PC-3 (cell line): ENCODE results near the gene CRPPA. TPM values are rescaled to one million over a fixed set of nuclear protein-coding genes. Genes with fewer than 3 reads are reported as not detected.

Experiments used
- ATAC-seq: fragments of 200-7000 bp; cut with Tn5 transposase; 2 replicates; pipeline ENCODE4 v1.9.1; 2020; ENCODE audit warnings: mild to moderate bottlenecking, moderate library complexity
- BruUV-seq: library from RNA; stranded (reverse); fragments of 400-500 nt; replicated peaks from 2 replicates; lab custom pipeline; 2021; lab: Mats Ljungman, UMichigan
- CTCF ChIA-PET: fragments of 300-600 bp; sonication (Branson Sonifier 250); formaldehyde crosslinking; loops from one replicate; lab custom pipeline; 2022; ENCODE audit warnings: antibody characterized with exemption; lab: Charles Lee
- POLR2A ChIA-PET: fragments of 300-600 bp; sonication (Branson Sonifier 250); formaldehyde crosslinking; loops from one replicate; lab custom pipeline; 2022; ENCODE audit warnings: antibody characterized with exemption; ENCODE audit not compliant: unreplicated experiment; lab: Charles Lee
- DNase-seq: peaks from one replicate; pipeline ENCODE4 v3.0.0-alpha.2; 2015
- H2AFZ ChIP-seq: fragments of 300-600 bp; sonication (generic); 2 replicates; pipeline ENCODE4 v1.6.0; 2016; ENCODE audit warnings: antibody characterized with exemption, low read length
- H3F3A ChIP-seq: fragments of 300-600 bp; sonication (generic); one replicate; pipeline ENCODE4 v1.6.0; 2017; ENCODE audit warnings: antibody characterized with exemption, low read length, control low read depth, mild to moderate bottlenecking; ENCODE audit not compliant: unreplicated experiment
- H3K27ac ChIP-seq: fragments of 300-600 bp; sonication (generic); 2 replicates; pipeline ENCODE4 v1.5.1; 2016; ENCODE audit warnings: mild to moderate bottlenecking, low read length
- H3K27me3 ChIP-seq: fragments of 300-600 bp; sonication (generic); 2 replicates; pipeline ENCODE4 v1.6.1; 2016; ENCODE audit warnings: low read length, mixed read lengths
- H3K36me3 ChIP-seq: fragments of 300-600 bp; sonication (generic); 2 replicates; pipeline ENCODE4 v1.6.1; 2016; ENCODE audit warnings: low read depth, mixed run types, low read length, mixed read lengths
- H3K4me1 ChIP-seq: fragments of 300-600 bp; sonication (generic); 2 replicates; pipeline ENCODE4 v1.5.1; 2016; ENCODE audit warnings: low read length; ENCODE audit not compliant: insufficient read depth
- H3K4me2 ChIP-seq: fragments of 300-600 bp; sonication (generic); 2 replicates; pipeline ENCODE4 v1.6.0; 2016; ENCODE audit warnings: low read length
- H3K4me3 ChIP-seq: fragments of 300-600 bp; sonication (generic); 2 replicates; pipeline ENCODE4 v1.5.1; 2016; ENCODE audit warnings: mild to moderate bottlenecking, low read length, mixed read lengths
- H3K79me2 ChIP-seq: fragments of 300-600 bp; sonication (generic); 2 replicates; pipeline ENCODE4 v1.6.1; 2017; ENCODE audit warnings: low read length, mixed read lengths
- H3K9ac ChIP-seq: fragments of 300-600 bp; sonication (generic); 2 replicates; pipeline ENCODE4 v1.6.0; 2016; ENCODE audit warnings: mild to moderate bottlenecking, low read length
- H3K9me2 ChIP-seq: fragments of 300-600 bp; sonication (generic); replicated peaks from 2 replicates; pipeline ENCODE4 v1.6.1; 2016; ENCODE audit warnings: mixed run types, low read length, mixed read lengths
- H3K9me3 ChIP-seq: fragments of 300-600 bp; sonication (generic); 2 replicates; pipeline ENCODE4 v1.6.1; 2016; ENCODE audit warnings: low read length, mixed read lengths
- H4K20me1 ChIP-seq: fragments of 300-600 bp; sonication (generic); 2 replicates; pipeline ENCODE4 v1.6.1; 2016; ENCODE audit warnings: low read length, mixed read lengths
- CTCF ChIP-seq: fragments of 300-600 bp; sonication (generic); conservative IDR thresholded peaks from 2 replicates; pipeline ENCODE4 v1.5.1; 2017; ENCODE audit warnings: antibody characterized with exemption, low read depth, mild to moderate bottlenecking, low read length
- EZH2 ChIP-seq: fragments of 300-600 bp; sonication (generic); IDR thresholded peaks from one replicate; pipeline ENCODE4 v1.6.1; 2017; ENCODE audit warnings: antibody characterized with exemption, mild to moderate bottlenecking, low read length; ENCODE audit not compliant: unreplicated experiment
- EZH2phosphoT487 ChIP-seq: fragments of 300-600 bp; sonication (generic); IDR thresholded peaks from 2 replicates; pipeline ENCODE4 v1.6.1; 2018; ENCODE audit warnings: mild to moderate bottlenecking, antibody characterized with exemption, low read length, borderline replicate concordance
- intact Hi-C: fragments of 100-400 bp; cut with micrococcal nuclease; formaldehyde crosslinking; loops from 2 replicates; pipeline ENCODE4 v1.9.0; 2023
- total RNA-seq: library from RNA; depleted of rRNA; stranded (reverse); fragments of >200 nt; gene quantifications from 2 replicates; pipeline ENCODE4 v1.2.3, GENCODE V29; 2014

CRPPA gene
- total RNA-seq, 1 experiment from 2014 or later = 1.2 TPM

GRCh38 chr7:16419126-16419525 is 2.2 kb downstream of the CRPPA start:
- POLR2A ChIA-PET = no interaction called here
- TF ChIP-seq EZH2phosphoT487 (no peak), CTCF (no peak), EZH2 (no peak)
- H3K36me3 ChIP-seq = no peaks in the 10 kb centered on the region
- H3F3A ChIP-seq = no peaks in the 10 kb centered on the region
- BruUV-seq = no TSS peak
- no peaks in the 10 kb centered on the region for H4K20me1 ChIP-seq
- H3K4me1 ChIP-seq = peaks cover 39% of the 10 kb centered on the region
- no peaks in the 10 kb centered on the region for H3K79me2 ChIP-seq
- H3K9me3 ChIP-seq = no peaks in the 10 kb centered on the region
- no peak overlapping the region for H3K9ac ChIP-seq
- ATAC-seq = no peak
- H3K27me3 ChIP-seq = no peaks in the 10 kb centered on the region
- CTCF ChIA-PET = no interaction called here
- H2AFZ ChIP-seq = no peak overlapping the region
- H3K27ac ChIP-seq = no peak overlapping the region
- no peaks in the 10 kb centered on the region for H3K9me2 ChIP-seq
- no peak overlapping the region for H3K4me3 ChIP-seq
- no peak overlapping the region for H3K4me2 ChIP-seq
- intact Hi-C loops = loop anchor here (10.0 kb wide), 1 partner anchor 174 kb away; no protein-coding TSS in a partner anchor
- DNase-seq = no peak

GRCh38 chr7:16417906-16418305 is 3.4 kb downstream of the CRPPA start:
- Histone ChIP-seq H2AFZ (no peak overlapping the region), H4K20me1 (no peaks in the 10 kb centered on the region), H3K27me3 (no peaks in the 10 kb centered on the region), H3K36me3 (no peaks in the 10 kb centered on the region), H3K9me2 (no peaks in the 10 kb centered on the region), H3K9me3 (no peaks in the 10 kb centered on the region), H3K4me1 (peaks cover 39% of the 10 kb centered on the region), H3K79me2 (no peaks in the 10 kb centered on the region), H3K27ac (no peak overlapping the region), H3K4me3 (no peak overlapping the region), H3K9ac (no peak overlapping the region), H3F3A (no peaks in the 10 kb centered on the region), H3K4me2 (no peak overlapping the region)
- BruUV-seq = no TSS peak
- ChIA-PET CTCF (no interaction called here), POLR2A (no interaction called here)
- no peak for ATAC-seq
- TF ChIP-seq CTCF = no peak
- TF ChIP-seq EZH2phosphoT487 = no peak
- TF ChIP-seq EZH2 = no peak
- intact Hi-C loops = loop anchor here (10.0 kb wide), 1 partner anchor 173 kb away; no protein-coding TSS in a partner anchor
- DNase-seq = no peak
